Ovary (tissue), 3 donors: ENCODE results near the gene PATJ.

ENCODE experiments used
- CTCF ChIP-seq, 3 donors: fragments of 450-650 bp in 2 of 3; fragments of 200-600 bp in 1 of 3; IDR thresholded peaks; one replicate each; pipeline versions ENCODE4 v1.5.1 to v1.8.0; 2016 to 2022; ENCODE audit warnings: antibody characterized with exemption in 3 of 3, mild to moderate bottlenecking in 1 of 3
- EP300 ChIP-seq: sonication (generic); formaldehyde crosslinking; IDR thresholded peaks from one replicate; pipeline ENCODE4 v1.6.1; 2017; ENCODE audit warnings: antibody characterized with exemption
- POLR2A ChIP-seq: fragments of 450-650 bp; IDR thresholded peaks from one replicate; pipeline ENCODE4 v1.6.1; 2017; ENCODE audit warnings: antibody characterized with exemption, mild to moderate bottlenecking, moderate library complexity
- donor health status: DM: no; HTN: no; CAD: no.

DNA sequence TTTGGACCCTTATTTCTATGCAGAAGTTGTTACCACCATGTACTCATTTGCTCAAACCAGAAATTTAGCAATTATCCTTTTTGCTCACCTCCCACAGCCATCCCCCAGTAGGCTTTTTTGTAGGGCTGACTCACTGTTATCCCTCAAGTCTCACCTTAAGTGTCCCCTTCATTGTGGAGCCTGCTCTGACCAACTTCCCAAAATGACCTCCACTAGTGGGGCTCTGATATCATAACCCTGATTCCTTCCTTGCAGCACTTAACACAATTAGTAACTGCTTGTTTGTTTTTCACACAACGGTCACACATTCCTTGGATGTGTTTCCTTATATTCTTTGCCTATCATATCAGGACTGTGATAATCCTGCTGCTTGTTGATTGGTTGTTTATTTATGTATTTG is 76.7 kb downstream of the PATJ start:
- no peak for TF ChIP-seq CTCF (IDR thresholded peaks at IDR 0.05)
- no peak for TF ChIP-seq POLR2A
- TF ChIP-seq EP300 = no peak
